Common myeloid progenitor, CD34-positive (primary cell): ENCODE results near the gene CAPN5.

Experiments
- CTCF ChIA-PET: fragments of 350-600 bp; sonication (Branson Sonifier 250); formaldehyde crosslinking; loops from one replicate; lab custom pipeline; 2021; ENCODE audit warnings: antibody characterized with exemption; lab: Charles Lee
- POLR2A ChIA-PET: fragments of 350-600 bp; sonication (Branson Sonifier 250); formaldehyde crosslinking; loops from one replicate; lab custom pipeline; 2021; ENCODE audit warnings: antibody characterized with exemption; lab: Charles Lee
- DNase-seq, 3 donors: peaks; one replicate each; pipeline versions ENCODE4 v3.0.0 to v3.0.0-alpha.2; 2013
- H3K27ac ChIP-seq, 2 experiments: 1 replicate in 1 of 2; 2 replicates in 1 of 2; pipeline ENCODE4 v1.7.0; 2013; ENCODE audit warnings: inconsistent platforms in 2 of 2, low read length in 2 of 2, mild to moderate bottlenecking in 2 of 2, low read depth in 1 of 2, moderate library complexity in 1 of 2; ENCODE audit not compliant: severe bottlenecking in 2 of 2, insufficient read depth in 1 of 2, poor library complexity in 1 of 2
- H3K27me3 ChIP-seq, 5 experiments: replicated peaks in 2 of 5; 1 replicate in 3 of 5; 2 replicates in 2 of 5; pipeline versions ENCODE4 v1.6.1 to v1.7.0; 2013; ENCODE audit warnings: low read length in 4 of 5, mild to moderate bottlenecking in 2 of 5, moderate library complexity in 2 of 5, inconsistent platforms in 1 of 5; ENCODE audit not compliant: insufficient read depth in 5 of 5, control insufficient read depth in 4 of 5
- H3K36me3 ChIP-seq, 4 experiments: 1 replicate in 2 of 4; 2 replicates in 2 of 4; pipeline versions ENCODE4 v1.6.1 to v1.7.0; 2013; ENCODE audit warnings: low read length in 3 of 4, control low read depth in 1 of 4, mild to moderate bottlenecking in 1 of 4; ENCODE audit not compliant: control insufficient read depth in 4 of 4, insufficient read depth in 4 of 4
- H3K4me1 ChIP-seq, 4 experiments: 1 replicate in 3 of 4; 2 replicates in 1 of 4; pipeline versions ENCODE4 v1.6.1 to v1.7.1; 2013; ENCODE audit warnings: low read length in 3 of 4, mild to moderate bottlenecking in 3 of 4, control low read depth in 1 of 4, inconsistent platforms in 1 of 4, moderate library complexity in 1 of 4; ENCODE audit not compliant: control insufficient read depth in 4 of 4, insufficient read depth in 4 of 4; ENCODE audit errors: control extremely low read depth in 1 of 4
- H3K4me3 ChIP-seq, 7 experiments: 1 replicate in 4 of 7; 2 replicates in 3 of 7; pipeline versions ENCODE4 v1.5.1 to v1.7.0; 2013; ENCODE audit warnings: mild to moderate bottlenecking in 7 of 7, low read length in 6 of 7, moderate library complexity in 6 of 7, inconsistent platforms in 2 of 7, low read depth in 2 of 7, control low read depth in 1 of 7; ENCODE audit not compliant: insufficient read depth in 4 of 7, control insufficient read depth in 1 of 7; ENCODE audit errors: extremely low read depth in 1 of 7
- H3K9me3 ChIP-seq, 5 experiments: 1 replicate in 4 of 5; 2 replicates in 1 of 5; pipeline versions ENCODE4 v1.6.1 to v1.7.1; 2013; ENCODE audit warnings: low read length in 4 of 5, mild to moderate bottlenecking in 2 of 5, inconsistent platforms in 1 of 5, low read depth in 1 of 5, moderate library complexity in 1 of 5; ENCODE audit not compliant: control insufficient read depth in 4 of 5, insufficient read depth in 2 of 5; ENCODE audit errors: control extremely low read depth in 1 of 5
- WGBS: methylation state at CpG from one replicate; pipeline ENCODE4 v1.1.5; 2013; ENCODE audit not compliant: insufficient coverage; 5-methylcytosine and 5-hydroxymethylcytosine counted together

Gene CAPN5

DNA sequence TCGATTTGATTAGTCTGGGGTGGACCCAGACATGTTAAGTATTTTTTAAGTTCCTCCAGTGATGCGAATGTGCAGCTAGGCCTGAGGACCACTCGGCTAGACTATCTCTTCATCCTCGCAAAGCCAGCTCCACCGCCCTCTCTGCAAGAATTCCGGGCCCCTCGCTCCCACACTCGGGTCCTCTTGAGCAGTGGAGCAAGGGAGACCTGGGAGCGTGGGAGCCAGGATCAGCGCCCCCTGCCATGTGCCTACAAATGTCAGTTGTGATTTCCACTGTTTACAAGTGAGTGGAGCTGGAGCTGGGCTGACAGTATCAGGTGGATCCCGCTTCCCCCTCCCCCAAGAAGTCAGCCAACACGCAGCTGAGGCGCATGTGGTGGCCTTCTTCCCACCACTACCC lies 25.9 kb upstream of the CAPN5 start:
- Histone ChIP-seq H3K27ac (no peak overlapping the region), H3K4me3 (no peak overlapping the region), H3K9me3 (peaks cover 0 to 8% (median 0%) of the 10 kb centered on the region in 5 experiments), H3K36me3 (no peaks in the 10 kb centered on the region), H3K27me3 (peaks cover 0 to 48% (median 13%) of the 10 kb centered on the region in 5 experiments), H3K4me1 (peaks cover 0 to 12% (median 10%) of the 10 kb centered on the region in 4 experiments)
- WGBS, result 94% methylated on average over 10 of the region's 13 CpGs
- POLR2A ChIA-PET, result no interaction called here
- DNase-seq, result no peak
- CTCF ChIA-PET, result interaction anchor here (0.8 to 4.3 kb wide), 6 partner anchors 14 to 303 kb away, joined by 3 to 21 read pairs (median 5); partner anchors contain the start of gene OMP

DNA sequence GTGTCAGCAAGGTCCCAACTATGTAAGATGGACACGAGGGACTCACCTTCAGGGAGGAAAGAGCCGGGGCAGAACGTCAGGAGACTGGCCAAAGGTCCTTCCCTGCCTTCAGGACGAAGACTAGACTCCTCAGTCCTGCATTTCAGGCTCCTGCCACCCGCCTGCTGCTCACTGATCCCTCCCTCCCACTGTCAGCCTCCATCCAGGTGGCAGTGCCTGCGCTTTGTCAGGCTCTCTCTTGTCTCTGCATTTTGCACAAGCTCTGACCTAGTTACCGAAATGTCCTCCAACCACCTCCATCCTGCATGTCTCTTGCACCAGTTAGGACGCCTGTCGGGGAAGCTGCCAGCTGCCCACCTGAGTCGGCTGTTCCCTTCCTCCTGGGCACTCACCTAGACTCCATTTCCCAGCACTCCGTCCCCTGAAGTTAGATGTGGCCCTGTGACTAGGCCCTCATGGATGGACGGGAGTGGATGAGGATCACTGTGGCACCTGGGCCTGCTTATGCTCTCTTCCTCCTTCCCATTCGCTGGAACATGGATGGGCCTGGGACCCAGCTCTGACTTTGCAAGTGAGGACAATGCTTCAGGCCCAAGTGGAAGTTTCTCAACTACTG lies 24.6 kb upstream of the CAPN5 start:
- Histone ChIP-seq H3K9me3 (peaks cover 0 to 8% (median 0%) of the 10 kb centered on the region in 5 experiments), H3K27ac (no peak overlapping the region), H3K27me3 (peaks cover 0 to 49% (median 13%) of the 10 kb centered on the region in 5 experiments), H3K4me1 (peaks cover 0 to 19% (median 14%) of the 10 kb centered on the region in 4 experiments), H3K4me3 (no peak overlapping the region), H3K36me3 (no peaks in the 10 kb centered on the region)
- ChIA-PET POLR2A (no interaction called here), CTCF (interaction anchor here (1.2 to 4.4 kb wide), 2 partner anchors 16 to 49 kb away, joined by 3 to 34 read pairs; no protein-coding TSS in a partner anchor)
- WGBS, result 92% methylated on average over 10 of the region's 13 CpGs
- no peak for DNase-seq

GRCh38 chr11:77044356-77044755 lies 22.4 kb upstream of the CAPN5 start:
- Histone ChIP-seq H3K9me3 (peaks cover 0 to 8% (median 0%) of the 10 kb centered on the region in 5 experiments), H3K4me1 (peaks cover 0 to 21% (median 16%) of the 10 kb centered on the region in 4 experiments), H3K4me3 (no peak overlapping the region), H3K27ac (no peak overlapping the region), H3K36me3 (no peaks in the 10 kb centered on the region), H3K27me3 (peaks cover 0 to 38% (median 6%) of the 10 kb centered on the region in 5 experiments)
- CTCF ChIA-PET, result interaction anchor here (0.8 to 4.4 kb wide), 10 partner anchors 9 to 321 kb away, joined by 3 to 34 read pairs (median 4); partner anchors contain the start of gene B3GNT6
- no peak for DNase-seq
- POLR2A ChIA-PET, result no interaction called here
- WGBS, result no CpG with 5 or more reads among the region's 2 CpGs

- Histone ChIP-seq H3K27me3 (peaks cover 0 to 32% (median 6%) of the 10 kb centered on the region in 5 experiments), H3K9me3 (peaks cover 0 to 8% (median 0%) of the 10 kb centered on the region in 5 experiments), H3K36me3 (no peaks in the 10 kb centered on the region), H3K4me1 (peaks cover 0 to 15% (median 10%) of the 10 kb centered on the region in 4 experiments), H3K27ac (no peak overlapping the region), H3K4me3 (no peak overlapping the region)
- POLR2A ChIA-PET, result no interaction called here
- CTCF ChIA-PET, result interaction anchor here (0.8 to 4.4 kb wide), 19 partner anchors 9 to 322 kb away, joined by 3 to 34 read pairs (median 4); partner anchors contain the start of gene B3GNT6
- DNase-seq, result no peak
- WGBS, result 97% methylated on average over 7 of the region's 9 CpGs
Observed at GRCh38 chr11:77044886-77045285, 21.9 kb upstream of the CAPN5 start.

GRCh38 chr11:77046060-77046501 lies 20.7 kb upstream of the CAPN5 start:
- no peaks in the 10 kb centered on the region for H3K36me3 ChIP-seq
- peaks cover 0 to 13% (median 7%) of the 10 kb centered on the region in 4 experiments for H3K4me1 ChIP-seq
- CTCF ChIA-PET, result interaction anchor here (0.8 to 4.4 kb wide), 17 partner anchors 11 to 716 kb away, joined by 3 to 34 read pairs (median 3); partner anchors contain the start of gene B3GNT6
- DNase-seq, result peak; percentile 37 to 61 (median 52)
- H3K27me3 ChIP-seq, result peaks cover 0 to 20% (median 6%) of the 10 kb centered on the region in 5 experiments
- 4% methylated on average over 18 of the region's 39 CpGs for WGBS
- no peak overlapping the region for H3K27ac ChIP-seq
- POLR2A ChIA-PET, result no interaction called here
- no peaks in the 10 kb centered on the region for H3K9me3 ChIP-seq
- peak overlapping the region in 1 of 7 experiments; percentile 12 for H3K4me3 ChIP-seq

DNA sequence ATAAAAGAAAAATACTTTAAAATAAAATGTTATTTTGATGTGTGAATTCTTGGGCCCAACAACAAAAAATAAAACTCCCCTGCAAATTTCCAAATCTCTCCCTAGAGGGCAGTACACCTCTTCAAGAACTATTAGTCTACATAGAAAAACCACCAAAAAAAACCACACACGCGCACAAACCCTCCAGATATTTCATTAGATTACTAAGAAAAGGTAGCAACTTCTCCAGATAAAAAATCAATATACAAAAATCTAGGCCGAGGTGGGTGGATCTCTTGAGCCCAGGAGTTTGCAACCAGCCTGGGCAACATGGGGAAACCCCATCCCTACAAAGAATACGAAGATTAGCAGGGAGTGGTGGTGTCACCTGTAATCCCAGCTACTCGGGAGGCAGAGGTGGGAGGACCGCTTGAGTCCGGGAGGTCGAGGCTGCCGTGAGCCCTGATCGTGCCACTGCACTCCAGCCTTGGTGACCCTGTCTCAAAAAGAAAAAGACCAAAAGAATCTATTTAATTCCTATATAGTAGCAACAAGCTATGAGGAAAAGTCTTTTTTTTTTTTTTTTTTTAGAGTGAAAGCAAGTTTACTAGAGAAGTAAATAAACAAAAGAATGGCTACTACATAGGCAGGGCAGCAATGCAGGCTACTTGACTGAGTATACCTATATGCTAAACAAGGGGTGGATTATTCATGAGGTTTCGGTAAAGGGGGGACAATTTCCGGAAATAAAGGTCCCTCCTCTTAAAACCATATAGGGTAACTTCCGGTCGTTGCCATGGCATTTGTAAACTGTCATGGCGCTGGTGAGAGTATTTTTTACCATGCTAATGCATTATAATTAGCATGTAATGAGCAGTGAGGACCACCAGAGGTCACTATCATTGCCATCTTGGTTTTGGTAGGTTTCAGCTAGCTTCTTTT lies 19.5 kb upstream of the CAPN5 start:
- H3K27ac ChIP-seq, result no peak overlapping the region
- CTCF ChIA-PET, result interaction anchor here (0.7 to 5.5 kb wide), 19 partner anchors 7 to 80 kb away, joined by 3 to 49 read pairs (median 5); partner anchors contain the start of gene MYO7A
- DNase-seq, result peak; percentile 96 to 98 (median 98)

More for the DNA sequence above, 19.5 kb upstream of the CAPN5 start:
- H3K4me1 ChIP-seq, result peaks cover 0 to 13% (median 7%) of the 10 kb centered on the region in 4 experiments
- H3K9me3 ChIP-seq, result no peaks in the 10 kb centered on the region
- 4% methylated on average over 3 of the region's 15 CpGs for WGBS
- no peaks in the 10 kb centered on the region for H3K36me3 ChIP-seq
- POLR2A ChIA-PET, result interaction anchor here (0.6 kb wide), 1 partner anchor 573 kb away, joined by 3 read pairs; no protein-coding TSS in a partner anchor
- H3K27me3 ChIP-seq, result peaks cover 0 to 14% (median 6%) of the 10 kb centered on the region in 5 experiments
- H3K4me3 ChIP-seq, result peak overlapping the region in 6 of 7 experiments; percentile 49 to 82 (median 64)
